Fibroblast of lung (primary cell): Measurements from ENCODE around the gene TMCC2.

Source experiments
- EZH2 ChIP-seq: IDR thresholded peaks from 2 replicates; pipeline ENCODE4 v1.5.1; 2012; ENCODE audit warnings: low read length, control low read depth, mild to moderate bottlenecking; ENCODE audit errors: missing control alignments
- TF ChIP-seq, protein P1 (sequence below), 2 donors: IDR thresholded peaks in 1 of 2; conservative IDR thresholded peaks in 1 of 2; 1 replicate in 1 of 2; 2 replicates in 1 of 2; pipeline ENCODE4 v1.5.1; 2011 to 2012; ENCODE audit warnings: low read length in 2 of 2, control low read depth in 1 of 2, inconsistent platforms in 1 of 2, low read depth in 1 of 2, mild to moderate bottlenecking in 1 of 2

DNA sequence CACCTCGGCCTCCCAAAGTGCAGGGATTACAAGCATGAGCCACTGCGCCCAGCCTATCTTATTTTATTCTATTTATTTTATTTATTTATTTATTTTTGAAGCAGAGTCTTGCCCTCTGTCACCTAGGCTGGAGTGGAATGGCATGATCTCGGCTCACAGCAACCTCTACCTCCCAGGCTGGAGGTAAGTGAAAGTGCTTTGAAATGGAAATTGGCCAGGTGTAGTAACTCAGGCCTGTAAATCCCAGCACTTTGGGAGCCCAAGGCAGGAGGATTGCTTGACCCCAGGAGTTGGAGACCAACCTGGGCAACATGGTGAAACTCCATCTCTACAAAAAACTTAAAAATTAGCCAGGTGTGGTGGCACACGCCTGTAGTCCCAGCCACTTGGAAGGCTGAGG, 11.2 kb upstream of the TMCC2 start:
- TF ChIP-seq, protein P1, sequence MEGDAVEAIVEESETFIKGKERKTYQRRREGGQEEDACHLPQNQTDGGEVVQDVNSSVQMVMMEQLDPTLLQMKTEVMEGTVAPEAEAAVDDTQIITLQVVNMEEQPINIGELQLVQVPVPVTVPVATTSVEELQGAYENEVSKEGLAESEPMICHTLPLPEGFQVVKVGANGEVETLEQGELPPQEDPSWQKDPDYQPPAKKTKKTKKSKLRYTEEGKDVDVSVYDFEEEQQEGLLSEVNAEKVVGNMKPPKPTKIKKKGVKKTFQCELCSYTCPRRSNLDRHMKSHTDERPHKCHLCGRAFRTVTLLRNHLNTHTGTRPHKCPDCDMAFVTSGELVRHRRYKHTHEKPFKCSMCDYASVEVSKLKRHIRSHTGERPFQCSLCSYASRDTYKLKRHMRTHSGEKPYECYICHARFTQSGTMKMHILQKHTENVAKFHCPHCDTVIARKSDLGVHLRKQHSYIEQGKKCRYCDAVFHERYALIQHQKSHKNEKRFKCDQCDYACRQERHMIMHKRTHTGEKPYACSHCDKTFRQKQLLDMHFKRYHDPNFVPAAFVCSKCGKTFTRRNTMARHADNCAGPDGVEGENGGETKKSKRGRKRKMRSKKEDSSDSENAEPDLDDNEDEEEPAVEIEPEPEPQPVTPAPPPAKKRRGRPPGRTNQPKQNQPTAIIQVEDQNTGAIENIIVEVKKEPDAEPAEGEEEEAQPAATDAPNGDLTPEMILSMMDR (conservative IDR thresholded peaks at IDR 0.05 in 1 of 2, IDR thresholded peaks at IDR 0.05 in 1 of 2; ENCODE audit: low read depth in 1 of 2, low read length in 2 of 2): no peak
- TF ChIP-seq EZH2: no peak
